ENCODE results near the gene TEX48.

TEX48 gene

GRCh38 chr9:114616684-114617520, 65.1 kb downstream of the TEX48 start:
- no peak for DNase-seq

All from T1000 (cell line).